H9 (cell line): ENCODE measurements around the gene COMMD10. TPM values are rescaled to one million over a fixed set of nuclear protein-coding genes. Genes with fewer than 3 reads are reported as not detected.

Experiments
- DNase-seq: peaks from one replicate; pipeline ENCODE4 v3.0.0-alpha.2; 2017
- H2AFZ ChIP-seq: one replicate; pipeline ENCODE4 v1.6.1; 2013; ENCODE audit warnings: mild to moderate bottlenecking, low read length, control low read depth, moderate library complexity
- H2AK5ac ChIP-seq: 2 replicates; pipeline ENCODE4 v1.6.1; 2013; ENCODE audit warnings: low read length, control low read depth, mixed read lengths; ENCODE audit not compliant: insufficient read length
- H2BK120ac ChIP-seq: one replicate; pipeline ENCODE4 v1.6.1; 2013; ENCODE audit warnings: low read depth, mild to moderate bottlenecking, low read length, control low read depth, inconsistent platforms; ENCODE audit not compliant: poor library complexity, severe bottlenecking
- H2BK12ac ChIP-seq: 2 replicates; pipeline ENCODE4 v1.6.1; 2013; ENCODE audit warnings: low read length, control low read depth, mixed read lengths, low read depth; ENCODE audit not compliant: insufficient read length
- H2BK15ac ChIP-seq: 2 replicates; pipeline ENCODE4 v1.6.1; 2013; ENCODE audit warnings: low read depth, low read length, control low read depth
- H2BK20ac ChIP-seq: one replicate; pipeline ENCODE4 v1.6.1; 2013; ENCODE audit warnings: low read depth, mild to moderate bottlenecking, low read length, control low read depth, inconsistent platforms; ENCODE audit not compliant: poor library complexity, severe bottlenecking
- H2BK5ac ChIP-seq: 2 replicates; pipeline ENCODE4 v1.6.1; 2013; ENCODE audit warnings: low read length, control low read depth, mixed read lengths; ENCODE audit not compliant: insufficient read length
- H3K14ac ChIP-seq: 2 replicates; pipeline ENCODE4 v1.6.1; 2013; ENCODE audit warnings: low read length, control low read depth; ENCODE audit not compliant: insufficient read depth
- H3K18ac ChIP-seq: 2 replicates; pipeline ENCODE4 v1.6.1; 2013; ENCODE audit warnings: low read depth, mild to moderate bottlenecking, mixed read lengths, low read length, control low read depth; ENCODE audit not compliant: insufficient read length
- H3K23ac ChIP-seq: 2 replicates; pipeline ENCODE4 v1.6.1; 2013; ENCODE audit warnings: low read length, control low read depth, mixed read lengths, low read depth; ENCODE audit not compliant: insufficient read length
- H3K23me2 ChIP-seq: 2 replicates; pipeline ENCODE4 v1.6.1; 2013; ENCODE audit warnings: low read depth, mild to moderate bottlenecking, mixed read lengths, low read length, control low read depth; ENCODE audit not compliant: insufficient read length, poor library complexity, severe bottlenecking
- H3K27ac ChIP-seq: 2 replicates; pipeline ENCODE4 v1.5.1; 2013; ENCODE audit warnings: low read length, control low read depth, mixed read lengths, low read depth; ENCODE audit not compliant: insufficient read length
- H3K27me3 ChIP-seq: 2 replicates; pipeline ENCODE4 v1.6.1; 2013; ENCODE audit warnings: low read length, control low read depth, inconsistent platforms; ENCODE audit not compliant: insufficient read depth
- H3K4ac ChIP-seq: 2 replicates; pipeline ENCODE4 v1.6.1; 2013; ENCODE audit warnings: low read depth, mild to moderate bottlenecking, control low read depth, inconsistent platforms, low read length, moderate library complexity
- H3K4me1 ChIP-seq: 2 replicates; pipeline ENCODE4 v1.6.1; 2013; ENCODE audit warnings: low read length, control low read depth, inconsistent platforms; ENCODE audit not compliant: insufficient read depth
- H3K4me2 ChIP-seq: 2 replicates; pipeline ENCODE4 v1.6.1; 2013; ENCODE audit warnings: low read length, control low read depth, mixed read lengths; ENCODE audit not compliant: insufficient read length, insufficient read depth
- H3K56ac ChIP-seq: 2 replicates; pipeline ENCODE4 v1.6.1; 2013; ENCODE audit warnings: low read depth, mild to moderate bottlenecking, mixed read lengths, low read length, control low read depth; ENCODE audit not compliant: insufficient read length
- H3K79me1 ChIP-seq: 2 replicates; pipeline ENCODE4 v1.6.1; 2013; ENCODE audit warnings: low read depth, mild to moderate bottlenecking, moderate library complexity, low read length, control low read depth, inconsistent platforms; ENCODE audit not compliant: insufficient read depth, poor library complexity, severe bottlenecking
- H3K79me2 ChIP-seq: 2 replicates; pipeline ENCODE4 v1.6.1; 2013; ENCODE audit warnings: low read length, control low read depth, inconsistent platforms; ENCODE audit not compliant: insufficient read depth
- H3K9ac ChIP-seq: 2 replicates; pipeline ENCODE4 v1.6.1; 2013; ENCODE audit warnings: low read length, control low read depth, mixed read lengths; ENCODE audit not compliant: insufficient read length; ENCODE audit errors: extremely low read depth
- H3K9me3 ChIP-seq: one replicate; pipeline ENCODE4 v1.6.1; 2013; ENCODE audit warnings: low read depth, low read length, inconsistent platforms; ENCODE audit not compliant: control insufficient read depth
- H3T11ph ChIP-seq: one replicate; pipeline ENCODE4 v1.6.1; 2013; ENCODE audit warnings: mild to moderate bottlenecking, low read length, control low read depth, inconsistent platforms
- H4K20me1 ChIP-seq: one replicate; pipeline ENCODE4 v1.6.1; 2013; ENCODE audit not compliant: control insufficient read depth, insufficient read length, insufficient read depth
- H4K5ac ChIP-seq: 2 replicates; pipeline ENCODE4 v1.6.1; 2013; ENCODE audit warnings: low read depth, mild to moderate bottlenecking, mixed read lengths, low read length, control low read depth; ENCODE audit not compliant: insufficient read length
- H4K8ac ChIP-seq: replicated peaks from 2 replicates; pipeline ENCODE4 v1.6.1; 2013; ENCODE audit warnings: low read length, control low read depth, mixed read lengths, low read depth; ENCODE audit not compliant: insufficient read length
- H4K91ac ChIP-seq: 2 replicates; pipeline ENCODE4 v1.6.1; 2013; ENCODE audit warnings: low read depth, mild to moderate bottlenecking, moderate library complexity, mixed read lengths, low read length, control low read depth; ENCODE audit not compliant: insufficient read length
- H3K27ac Mint-ChIP-seq, 3 experiments: 2 replicates in 2 of 3; 3 replicates in 1 of 3; pipeline ENCODE4 v1.8.0; 2020 to 2021; ENCODE audit warnings: mixed read lengths in 3 of 3, mild to moderate bottlenecking in 1 of 3, moderate library complexity in 1 of 3
- H3K27me3 Mint-ChIP-seq: 2 replicates; pipeline ENCODE4 v1.8.0; 2021; ENCODE audit warnings: low read depth, mild to moderate bottlenecking, moderate library complexity, mixed read lengths
- H3K36me3 Mint-ChIP-seq, 3 experiments: 2 replicates in 2 of 3; 3 replicates in 1 of 3; pipeline ENCODE4 v1.8.0; 2020 to 2021; ENCODE audit warnings: low read depth in 3 of 3, mixed read lengths in 3 of 3; ENCODE audit not compliant: insufficient read depth in 1 of 3
- H3K4me1 Mint-ChIP-seq, 2 experiments: 2 replicates each; pipeline ENCODE4 v1.8.0; 2020; ENCODE audit warnings: mixed read lengths in 2 of 2
- H3K4me3 Mint-ChIP-seq, 2 experiments: 2 replicates in 1 of 2; 3 replicates in 1 of 2; pipeline ENCODE4 v1.8.0; 2020 to 2021; ENCODE audit warnings: mild to moderate bottlenecking in 2 of 2, mixed read lengths in 2 of 2, moderate library complexity in 1 of 2
- H3K9me3 Mint-ChIP-seq, 2 experiments: 2 replicates in 1 of 2; 3 replicates in 1 of 2; pipeline ENCODE4 v1.8.0; 2020; ENCODE audit warnings: mild to moderate bottlenecking in 2 of 2, mixed read lengths in 2 of 2, moderate library complexity in 1 of 2
- CTCF ChIP-seq: fragments of 200-600 bp; sonication (generic); conservative IDR thresholded peaks from 3 replicates; pipeline ENCODE4 v1.8.0; 2021; ENCODE audit warnings: antibody characterized with exemption, mild to moderate bottlenecking
- WGBS: extraction: QIAGEN DNeasy Blood & Tissue Kit; methylation state at CpG from one replicate; pipeline ENCODE4 v1.1.7; 2013; ENCODE audit warnings: missing lambda C conversion rate, low lambda C conversion rate, mixed read lengths; ENCODE audit not compliant: insufficient read length; ENCODE audit errors: extremely low coverage; 5-methylcytosine and 5-hydroxymethylcytosine counted together
- total RNA-seq: library from RNA; stranded (reverse); gene quantifications from 2 replicates; pipeline ENCODE4 v1.2.1, GENCODE V29; 2021

COMMD10 gene
- total RNA-seq, 1 experiment from 2014 or later = 33.9 TPM

DNA sequence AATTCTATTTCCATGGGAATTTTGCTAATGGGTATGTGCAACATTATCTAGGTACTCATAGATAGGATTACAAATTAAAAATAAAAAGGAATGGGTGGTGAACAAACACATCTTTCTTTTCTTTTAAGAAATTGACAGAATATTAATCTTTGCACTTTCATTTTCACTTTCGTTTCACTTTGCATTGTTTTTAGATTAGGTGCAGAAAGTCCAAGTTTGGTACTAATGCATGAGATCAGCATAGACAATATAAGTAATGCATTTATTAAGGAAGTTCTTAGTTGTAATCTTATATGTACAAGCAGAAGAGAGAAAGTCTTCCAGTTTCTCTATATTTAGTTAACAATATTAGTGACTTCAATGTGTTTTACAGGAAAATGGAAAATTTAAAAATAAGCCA lies 196.5 kb downstream of the COMMD10 start:
- no peak overlapping the region for H3K23ac ChIP-seq
- no peaks in the 10 kb centered on the region for H3K79me2 ChIP-seq
- no peak overlapping the region for H4K5ac ChIP-seq
- WGBS = no CpG with 5 or more reads among the region's 1 CpG
- DNase-seq = no peak
- H3K27me3 ChIP-seq = no peaks in the 10 kb centered on the region
- H4K91ac ChIP-seq = no peak overlapping the region
- no peaks in the 10 kb centered on the region for H3K4me1 Mint-ChIP-seq
- H2BK120ac ChIP-seq = no peak overlapping the region
- no peak overlapping the region for H2BK5ac ChIP-seq
- no peak overlapping the region for H3K27ac Mint-ChIP-seq
- H4K8ac ChIP-seq = no peak overlapping the region
- no peak overlapping the region for H3K4me2 ChIP-seq
- H3K27ac ChIP-seq = no peak overlapping the region
- H3K36me3 Mint-ChIP-seq = peaks cover 0 to 2% (median 2%) of the 10 kb centered on the region in 3 experiments; a peak in 3 of 7 replicates
- H3K79me1 ChIP-seq = no peaks in the 10 kb centered on the region
- no peak overlapping the region for H3K18ac ChIP-seq
- TF ChIP-seq CTCF = no peak
- H3K9me3 Mint-ChIP-seq = peaks cover 0 to 8% of the 10 kb centered on the region in 2 experiments; a peak in 4 of 5 replicates
- H2AFZ ChIP-seq = no peak overlapping the region
- no peaks in the 10 kb centered on the region for H3K4me1 ChIP-seq
- no peak overlapping the region for H2BK15ac ChIP-seq
- no peaks in the 10 kb centered on the region for H3K9me3 ChIP-seq
- H2BK12ac ChIP-seq = no peak overlapping the region
- H3T11ph ChIP-seq = no peak overlapping the region
- no peak overlapping the region for H2BK20ac ChIP-seq
- H3K23me2 ChIP-seq = no peaks in the 10 kb centered on the region
- no peak overlapping the region for H3K56ac ChIP-seq
- H3K4me3 Mint-ChIP-seq = no peak overlapping the region
- H3K9ac ChIP-seq = no peak overlapping the region
- H4K20me1 ChIP-seq = no peaks in the 10 kb centered on the region
- no peaks in the 10 kb centered on the region for H3K27me3 Mint-ChIP-seq
- no peak overlapping the region for H3K4ac ChIP-seq
- H2AK5ac ChIP-seq = no peak overlapping the region
- H3K14ac ChIP-seq = no peak overlapping the region
